NCI-H128 (cell line): ENCODE results near the gene DMGDH.
"Not testable (repeated sequence)": the region's sequence is repeated elsewhere in the genome, so short reads cannot be mapped to it uniquely, and the experiment has no call there.

ENCODE experiments used
- DNase-seq: peaks from one replicate; lab custom pipeline; 2025; ENCODE audit not compliant: unreplicated experiment; lab: John Stamatoyannopoulos, UW

The DMGDH gene

DNA sequence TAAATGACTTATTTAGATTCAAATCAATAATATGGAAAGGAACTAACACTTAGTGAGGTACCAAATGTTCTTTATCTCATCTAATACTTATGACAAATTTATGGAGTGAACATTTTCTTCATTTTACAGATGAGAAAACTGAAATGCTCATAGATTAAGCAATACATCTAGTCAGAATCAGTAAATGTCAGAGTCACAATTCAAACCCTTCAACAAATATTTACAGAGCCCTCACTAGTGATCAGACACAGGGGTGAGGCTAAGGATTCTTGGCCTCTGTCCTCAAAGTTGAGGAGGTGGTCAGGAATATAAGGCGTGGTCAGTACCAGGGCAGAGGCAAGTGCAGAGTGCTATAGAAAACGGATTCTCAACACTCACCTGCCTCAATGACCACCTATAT, 54.8 kb downstream of the DMGDH start:
- no peak for DNase-seq

DNA sequence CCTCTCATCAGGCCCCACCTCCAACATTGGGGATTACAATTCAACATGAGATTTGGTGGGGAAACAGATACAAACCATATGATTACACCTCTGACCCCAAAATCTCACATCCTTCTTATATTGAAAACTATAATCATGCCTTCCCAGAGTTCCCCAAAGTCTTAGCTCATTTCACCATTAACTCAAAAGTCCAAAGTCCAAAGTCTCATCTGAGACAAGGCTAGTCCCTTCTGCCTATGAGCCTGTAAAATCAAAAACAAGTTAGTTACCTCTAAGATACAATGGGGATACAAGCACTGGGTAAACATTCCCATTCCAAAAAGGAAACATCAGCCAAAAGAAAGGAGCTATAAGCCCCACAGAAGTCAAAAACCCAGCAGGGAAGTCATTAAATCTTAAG, 57.6 kb downstream of the DMGDH start:
- no peak for DNase-seq

DNA sequence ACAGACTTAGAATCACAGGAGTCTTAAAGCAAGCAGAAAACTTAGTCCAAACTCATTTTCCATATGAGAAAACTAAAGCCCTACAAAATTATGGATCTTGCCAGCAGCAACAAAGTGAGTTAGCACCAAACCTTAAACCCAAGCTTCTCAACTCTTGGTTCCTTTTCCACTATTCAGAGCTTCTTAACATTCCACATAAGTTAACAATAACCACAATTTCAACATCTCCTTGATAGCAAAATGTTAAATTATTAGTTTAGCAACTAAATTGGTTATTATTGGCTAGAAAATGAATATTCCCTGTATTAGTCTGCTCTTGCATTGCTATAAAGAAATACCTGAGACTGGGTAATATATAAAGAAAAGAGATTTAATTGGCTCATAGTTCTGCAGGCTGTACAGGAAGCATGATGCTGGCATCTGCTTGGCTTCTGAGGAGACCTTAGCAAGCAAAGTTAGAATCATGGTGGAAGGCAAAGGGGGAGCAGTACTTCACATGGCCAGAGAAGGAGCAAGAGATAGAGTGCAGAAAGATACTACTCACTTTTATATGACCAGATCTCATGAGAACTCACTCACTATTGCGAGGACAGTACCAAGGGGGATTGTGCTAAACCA, 58.1 kb downstream of the DMGDH start:
- DNase-seq = no peak

DNA sequence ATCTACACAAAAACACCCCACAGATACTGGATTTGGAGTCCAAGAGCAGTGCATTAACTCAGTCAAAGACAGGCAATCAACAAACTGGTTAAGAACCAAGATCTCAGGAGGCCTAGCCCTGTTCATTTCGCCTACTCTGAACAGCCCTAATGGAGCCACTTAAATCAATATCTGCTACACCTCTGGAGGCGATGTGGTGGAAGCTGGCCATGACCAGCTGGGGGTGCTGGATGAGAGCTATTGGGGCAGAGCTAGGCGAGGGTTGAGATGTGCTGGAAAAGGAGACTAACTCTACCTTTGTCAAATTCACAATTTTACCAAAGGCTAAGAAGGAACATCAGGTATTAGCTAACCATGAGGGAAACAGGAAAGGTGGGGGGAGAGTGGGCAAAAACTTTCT, 61.1 kb downstream of the DMGDH start:
- no peak for DNase-seq

DNA sequence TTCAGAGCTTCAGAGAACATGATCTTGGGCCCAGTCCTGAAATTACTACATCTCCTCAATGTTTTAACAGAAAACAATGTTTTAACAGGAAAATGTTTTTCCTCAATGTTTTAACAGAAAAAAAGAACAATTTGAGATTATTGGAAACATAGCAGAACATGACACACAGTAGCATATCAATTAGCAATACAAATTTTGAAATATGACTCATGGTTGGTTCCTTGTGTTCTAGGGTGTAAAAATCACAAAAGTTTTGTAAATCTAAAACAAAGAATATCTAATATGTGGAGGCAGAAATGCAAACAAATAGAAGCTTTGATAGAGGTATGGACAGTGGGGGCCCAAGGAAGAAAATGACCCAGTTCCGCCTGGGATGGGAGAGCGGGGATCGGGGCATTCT, 61.6 kb downstream of the DMGDH start:
- DNase-seq = no peak

DNA sequence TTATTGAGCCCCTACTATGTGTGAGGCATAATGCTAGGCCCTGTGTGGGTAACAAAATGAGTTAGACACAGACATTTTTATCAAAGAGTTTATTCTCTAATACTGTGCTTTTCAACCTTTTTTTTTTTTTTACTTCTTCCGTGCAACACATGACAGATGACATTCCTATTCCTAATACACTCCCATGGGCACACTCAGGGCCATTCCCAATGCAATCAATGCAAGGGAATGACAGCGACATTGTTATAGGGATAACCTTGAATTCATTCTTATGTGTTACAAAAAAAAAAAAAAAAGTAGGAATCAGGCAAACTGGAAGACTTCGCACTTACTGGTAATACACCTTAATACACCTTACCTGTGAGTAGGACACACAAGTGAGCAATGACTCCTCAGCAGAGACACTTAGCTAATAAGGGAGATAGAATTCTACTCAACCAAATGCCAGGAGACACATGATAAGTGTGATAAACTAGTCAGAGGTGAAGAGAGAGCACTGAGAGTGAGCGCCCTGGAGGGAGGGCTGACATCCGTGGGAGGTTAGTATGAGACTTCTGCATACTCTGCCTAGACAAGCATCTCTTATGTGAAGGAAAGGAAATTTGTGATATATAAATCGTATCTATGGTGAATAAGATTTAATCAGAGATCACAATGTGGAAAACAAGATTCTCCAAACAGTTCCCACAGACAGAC, 63.4 kb downstream of the DMGDH start:
- DNase-seq = no peak

DNA sequence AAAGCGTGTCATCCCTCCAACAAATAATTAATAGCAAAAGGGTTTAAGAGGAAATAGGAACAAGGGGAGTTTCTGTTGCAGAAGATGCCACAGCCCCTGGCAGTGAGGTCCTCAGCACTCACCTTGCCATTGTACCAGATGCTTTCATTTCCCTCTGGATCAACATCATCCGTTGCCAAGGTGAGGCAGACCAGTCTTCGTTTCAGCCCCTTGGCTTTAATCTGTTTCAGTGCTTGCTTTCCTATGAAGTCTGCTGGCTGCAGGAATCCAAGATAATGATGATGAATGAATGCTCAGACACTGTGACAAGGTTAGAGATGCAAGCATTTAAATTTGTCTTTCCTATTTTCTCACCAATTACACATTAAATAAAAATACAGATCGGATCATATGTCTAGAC, 64.3 kb downstream of the DMGDH start:
- DNase-seq = no peak

DNA sequence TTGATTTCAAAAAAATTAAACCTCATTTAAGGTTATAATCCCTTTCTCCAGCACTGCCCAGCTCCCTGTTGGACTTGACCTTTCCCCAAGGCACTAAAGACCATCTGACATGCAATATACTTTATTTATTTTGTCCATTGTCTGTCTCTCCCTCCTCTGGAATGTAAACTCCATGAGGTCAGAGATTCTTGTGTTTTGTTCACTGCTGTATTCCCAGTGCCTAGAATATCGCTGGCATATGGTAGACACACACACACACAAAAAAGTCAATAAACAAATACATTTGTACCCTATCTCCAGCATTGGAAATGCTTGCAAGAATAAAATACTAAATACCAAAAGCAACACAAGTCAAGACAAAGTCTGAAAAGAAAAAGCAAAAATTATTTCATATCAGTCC, 67.1 kb downstream of the DMGDH start:
- no peak for DNase-seq

DNA sequence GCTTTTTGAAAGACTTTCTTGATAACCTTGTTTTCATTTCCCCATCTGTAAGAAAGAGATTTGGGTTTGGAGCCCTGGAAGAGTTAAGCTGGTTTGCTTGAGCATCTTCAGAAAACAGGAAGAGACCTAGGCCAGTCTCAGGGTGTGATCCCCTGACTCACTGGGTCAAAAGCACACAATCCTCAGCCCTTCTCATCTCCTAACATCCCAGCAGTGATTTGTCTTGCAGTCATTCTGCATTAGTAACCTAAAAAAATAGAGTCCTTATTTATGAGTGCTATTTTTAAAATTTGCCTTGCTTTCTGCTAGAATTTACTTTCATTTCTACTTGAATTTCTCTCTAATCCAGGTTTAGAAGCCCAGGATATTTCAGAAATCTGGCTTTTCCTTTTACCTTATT, 68.0 kb downstream of the DMGDH start:
- DNase-seq = no peak

DNA sequence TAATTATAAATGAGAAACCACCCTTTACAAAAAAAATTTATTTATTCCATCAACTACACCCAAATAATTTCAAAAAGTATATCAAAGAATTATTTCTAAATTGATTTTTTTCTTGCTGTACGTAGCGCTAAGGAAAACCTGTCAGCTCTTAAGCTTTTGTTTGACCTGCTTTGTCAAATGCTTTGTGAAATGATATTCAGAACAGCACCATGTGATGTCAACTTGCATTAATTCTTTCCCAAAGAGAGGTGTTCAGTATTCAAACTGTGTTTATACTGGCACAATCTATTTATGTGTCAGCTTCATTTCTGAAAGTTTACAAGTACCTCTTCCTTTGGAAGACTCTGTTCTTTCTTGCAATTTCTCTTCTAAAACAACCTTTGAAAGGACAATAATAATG, 72.4 kb downstream of the DMGDH start:
- DNase-seq = no peak

DNA sequence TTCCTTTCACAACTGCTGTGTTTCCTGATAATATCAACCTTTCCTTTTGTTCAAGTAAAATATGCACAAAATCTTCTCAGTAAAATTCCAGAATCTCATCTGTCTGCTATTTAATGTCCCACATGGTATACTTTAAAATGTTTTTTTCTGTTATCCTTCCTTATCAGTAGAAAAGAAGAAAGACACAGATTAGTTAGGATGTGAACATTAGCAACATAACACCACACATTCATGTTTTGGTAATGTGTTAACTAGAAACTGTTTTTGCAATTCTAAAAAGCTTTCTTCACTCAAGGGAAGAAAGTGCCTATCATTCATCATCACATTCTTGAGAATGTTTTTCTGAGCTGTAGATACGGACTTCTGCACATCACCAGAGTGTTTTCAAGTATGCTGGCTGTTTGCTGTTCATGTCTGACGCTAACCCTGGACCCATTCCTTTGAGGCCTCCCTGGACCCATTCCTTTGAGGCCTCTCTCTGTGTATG, 73.9 kb downstream of the DMGDH start:
- DNase-seq = no peak

DNA sequence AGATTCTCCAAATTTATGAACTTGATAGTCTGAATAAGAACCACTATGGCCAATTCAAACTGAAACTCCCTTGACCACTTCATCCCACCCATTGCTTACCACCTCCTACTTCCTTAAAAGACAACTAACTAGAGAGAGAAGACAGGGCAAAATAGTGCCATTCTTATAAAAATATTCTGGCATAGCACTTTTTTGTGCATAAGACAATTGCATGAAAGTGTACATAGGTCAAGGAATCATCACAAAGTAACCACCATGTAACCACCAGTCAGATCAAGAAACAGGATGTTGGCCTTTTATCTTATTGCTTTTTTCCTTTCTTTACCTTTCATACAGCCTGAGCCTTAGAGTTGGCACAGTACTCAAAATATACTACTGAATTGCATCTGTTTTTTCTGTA, 76.3 kb downstream of the DMGDH start:
- no peak for DNase-seq

DNA sequence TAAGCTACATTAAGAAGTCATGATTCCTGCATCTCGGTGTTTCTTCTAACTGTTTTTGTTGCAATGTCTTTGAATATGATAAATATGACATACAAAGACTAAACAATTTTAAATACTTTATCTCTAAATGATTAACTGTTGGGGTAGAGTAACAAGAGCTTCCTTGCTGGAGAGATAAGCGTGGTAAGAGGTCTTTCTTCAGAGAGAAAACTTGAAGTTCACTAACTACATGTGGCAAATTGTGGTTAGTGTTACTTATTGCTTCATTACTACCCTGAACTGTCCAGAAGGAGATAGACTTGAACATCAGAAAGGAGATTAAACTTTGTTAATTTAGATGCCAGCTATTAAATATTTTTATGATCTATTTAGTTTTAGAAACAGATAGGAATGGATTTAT, 77.3 kb downstream of the DMGDH start:
- no peak for DNase-seq

DNA sequence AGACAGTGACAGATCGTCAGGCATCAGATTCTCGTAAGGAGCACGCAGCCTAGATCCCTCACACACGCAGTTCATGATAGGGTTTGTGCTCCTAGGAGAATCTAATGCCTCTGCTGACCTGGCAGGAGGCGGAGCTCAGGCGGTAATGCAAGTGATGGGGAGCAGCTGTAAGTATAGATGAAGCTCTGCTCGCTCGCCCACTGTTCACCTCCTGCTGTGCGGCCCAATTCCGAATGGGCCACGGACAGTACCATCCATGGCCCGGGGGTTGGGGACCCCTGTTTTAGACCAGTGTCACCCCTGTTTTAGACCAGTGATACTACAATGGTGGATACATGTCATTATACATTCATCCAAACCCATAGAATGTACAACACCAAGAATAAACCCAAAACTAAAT, 80.4 kb downstream of the DMGDH start:
- no peak for DNase-seq

DNA sequence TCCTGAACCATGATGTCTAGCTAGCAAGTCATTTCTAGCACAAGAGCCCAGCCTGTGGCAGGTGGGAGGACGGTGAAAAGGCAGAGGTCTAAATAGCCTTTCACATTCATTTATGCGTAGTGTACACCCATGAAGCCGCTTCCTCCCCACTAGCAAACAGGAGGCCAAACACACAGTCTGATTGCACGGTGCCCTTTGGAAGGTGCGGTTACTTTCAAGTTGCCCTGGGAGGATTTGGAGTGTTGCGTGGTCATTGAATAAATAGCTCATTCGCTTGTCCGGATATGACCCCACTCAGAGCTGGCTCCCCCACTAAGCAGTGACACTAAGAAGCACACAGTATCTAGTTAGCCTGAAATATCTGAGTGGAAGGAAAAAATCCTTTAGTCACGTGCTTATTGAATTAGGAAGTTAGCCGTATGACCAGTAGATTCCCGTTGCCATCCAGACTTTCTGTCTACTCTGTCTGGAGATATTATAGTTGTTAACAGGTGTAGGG, 83.7 kb downstream of the DMGDH start:
- no peak for DNase-seq

DNA sequence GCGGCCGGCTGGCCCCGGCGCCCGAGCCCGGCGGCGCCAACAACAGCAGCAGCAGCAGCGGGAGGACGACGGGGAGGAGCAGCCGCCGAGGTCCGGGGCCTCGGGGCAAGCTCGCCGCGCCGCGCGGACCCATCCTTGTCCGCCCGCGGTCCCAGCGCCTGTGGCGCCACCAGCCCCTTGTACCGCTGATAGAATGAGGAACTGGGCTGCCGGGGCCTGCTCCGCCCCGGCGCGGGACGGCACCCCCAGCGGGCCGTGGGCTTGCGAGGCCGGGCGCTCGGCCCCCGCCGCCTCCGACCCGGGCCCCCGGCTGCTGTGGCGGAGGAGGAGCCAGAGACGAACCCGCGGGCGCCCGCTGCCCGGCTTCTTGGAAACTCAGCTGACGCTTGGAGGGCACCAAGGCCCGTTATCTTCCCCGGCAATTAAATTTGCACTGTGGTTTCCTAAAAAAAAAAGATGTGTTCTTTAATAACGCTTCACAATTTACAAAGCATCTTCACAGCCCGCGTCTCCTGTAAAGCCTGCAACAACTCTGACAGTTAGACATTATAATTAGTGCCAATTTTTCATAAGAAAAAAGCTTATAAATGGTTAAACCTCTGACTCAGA, 84.3 kb downstream of the DMGDH start, which contains the start of gene ARSB:
Gene ARSB (minus strand): TSS at position 195 of the 609 bp plus-strand sequence. CDS start 62 bp downstream, at position 133.
- no peak for DNase-seq

DNA sequence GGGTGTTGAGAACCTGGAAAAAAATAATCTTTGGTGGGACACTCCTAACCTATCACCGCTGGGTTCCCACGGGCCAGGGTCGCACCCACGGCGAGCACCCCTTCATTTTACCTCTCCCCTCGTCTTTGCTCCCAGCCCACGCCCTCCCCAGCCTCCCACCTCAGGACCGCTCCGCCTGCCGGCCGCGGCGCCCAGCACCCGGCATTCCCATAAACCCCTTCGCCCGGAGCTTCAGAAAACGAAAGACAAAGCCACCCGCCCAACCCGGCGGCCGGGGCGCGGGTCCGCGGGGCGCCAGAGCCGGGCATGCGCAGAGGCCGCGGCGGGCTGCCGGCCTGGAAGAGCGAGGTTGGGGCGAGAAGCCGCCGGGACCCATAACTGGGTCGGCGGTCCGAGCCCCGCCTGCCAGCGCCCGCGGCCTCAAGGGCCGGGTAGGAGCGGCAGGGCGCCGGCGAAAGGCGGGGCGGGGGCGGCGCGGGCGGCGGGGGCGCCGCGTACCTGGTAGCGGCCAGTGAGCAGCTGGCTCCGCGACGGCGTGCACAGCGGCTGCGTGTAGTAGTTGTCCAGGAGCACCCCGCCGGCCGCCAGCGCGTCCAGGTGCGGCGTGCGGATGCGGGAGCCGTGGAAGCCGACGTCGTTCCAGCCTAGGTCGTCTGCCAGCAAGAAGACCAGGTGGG, 84.9 kb downstream of the DMGDH start:
- peak; percentile 36 for DNase-seq

DNA sequence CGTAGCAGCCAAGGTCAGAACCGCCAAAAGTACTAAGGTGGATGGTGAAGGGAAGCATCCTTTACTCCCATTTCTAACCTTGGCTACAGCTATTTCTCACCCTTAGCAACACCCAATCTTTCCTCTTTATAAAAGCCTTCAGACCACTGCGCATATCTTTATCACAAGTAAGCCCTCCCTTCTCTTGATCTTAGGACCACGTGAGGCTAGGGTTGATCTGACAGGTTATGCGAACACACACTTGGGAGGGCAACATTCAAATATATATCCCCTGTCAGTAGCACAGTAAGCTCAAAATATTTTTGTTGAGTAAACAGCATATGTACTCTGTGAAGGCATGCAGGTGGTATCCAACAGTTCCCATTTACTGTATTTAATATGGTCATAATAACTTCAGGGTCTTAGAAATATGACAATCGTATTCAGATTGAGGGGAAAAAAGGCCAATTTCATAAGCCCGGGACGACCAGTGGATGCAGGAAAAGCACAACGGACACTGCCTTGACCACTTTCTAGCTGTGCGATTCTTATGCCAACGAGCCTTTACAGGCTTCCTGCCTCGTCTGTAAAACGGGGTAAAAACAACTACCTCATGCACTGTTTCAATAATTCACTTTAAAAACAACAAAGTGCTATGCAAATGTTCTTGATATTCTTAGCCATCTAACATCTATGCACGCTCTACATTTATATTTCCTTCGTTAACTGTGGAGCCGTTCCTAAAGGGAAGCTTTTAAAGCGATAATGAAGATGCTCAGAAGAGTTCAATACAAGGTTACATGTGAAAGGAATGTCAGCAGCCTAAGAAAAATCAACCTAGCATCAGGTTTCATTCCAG, 85.7 kb downstream of the DMGDH start:
- DNase-seq = no peak

DNA sequence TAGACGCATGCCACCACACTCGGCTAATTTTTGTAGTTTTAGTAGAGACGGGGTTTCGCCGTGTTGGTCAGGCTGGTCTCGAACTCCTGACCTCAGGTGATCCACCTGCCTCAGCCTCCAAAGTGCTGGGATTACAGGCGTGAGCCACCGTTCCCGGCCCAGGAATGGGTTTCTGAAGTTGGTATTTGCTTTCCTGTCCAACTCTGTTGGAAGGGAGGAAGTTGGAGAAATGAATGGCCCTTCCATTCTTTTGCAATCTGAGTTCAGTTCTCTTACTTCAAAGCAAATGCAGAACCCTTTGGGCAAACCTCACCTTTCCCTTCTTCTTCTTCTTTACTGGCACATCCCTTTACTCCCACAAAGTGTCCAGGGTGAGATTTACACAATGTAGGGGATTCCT, 86.3 kb downstream of the DMGDH start:
- DNase-seq = not testable (repeated sequence)

DNA sequence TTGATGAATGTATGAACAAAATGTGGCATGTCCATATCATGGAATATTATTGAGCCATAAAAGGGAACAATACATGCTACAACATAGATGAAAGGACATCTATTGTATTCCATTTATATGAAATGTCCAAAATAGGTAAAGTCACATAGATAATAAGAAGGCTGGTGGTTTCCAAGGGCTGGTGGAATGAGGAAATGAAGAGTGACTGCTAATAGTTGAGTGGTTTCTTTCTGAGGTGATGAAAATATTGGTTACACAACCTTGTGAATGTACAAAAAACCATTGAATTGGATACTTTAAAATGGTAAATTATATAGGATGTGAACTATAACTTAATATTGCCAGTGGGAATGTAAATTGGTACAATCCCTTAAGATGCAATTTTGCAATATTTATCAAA, 89.6 kb downstream of the DMGDH start:
- DNase-seq = no peak
